Stomach (tissue), 9 donors: ENCODE results near the gene JPH3. TPM values are rescaled to one million over a fixed set of nuclear protein-coding genes. Genes with fewer than 3 reads are reported as not detected.

Experiments used
- DNase-seq, 2 donors: peaks; one replicate each; pipeline versions ENCODE4 v3.0.0 to v3.0.0-alpha.2; 2013 to 2019
- H3K27ac ChIP-seq, 5 donors: fragments of 200-600 bp in 4 of 5; sonication (generic) in 4 of 5; one replicate each; pipeline ENCODE4 v1.5.1; 2013 to 2019; ENCODE audit warnings: mild to moderate bottlenecking in 1 of 5, moderate library complexity in 1 of 5
- H3K27me3 ChIP-seq, 3 donors: fragments of 200-600 bp; sonication (generic); one replicate each; pipeline ENCODE4 v1.5.1; 2017 to 2019; ENCODE audit warnings: mixed run types in 1 of 3
- H3K36me3 ChIP-seq, 4 donors: fragments of 200-600 bp; sonication (generic); 1 replicate in 3 of 4; 2 replicates in 1 of 4; pipeline ENCODE4 v1.5.1; 2016 to 2019
- H3K4me1 ChIP-seq, 4 donors: fragments of 200-600 bp; sonication (generic); one replicate each; pipeline ENCODE4 v1.5.1; 2016 to 2019
- H3K4me3 ChIP-seq, 4 donors: fragments of 200-600 bp; sonication (generic) in 3 of 4; one replicate each; pipeline ENCODE4 v1.5.1; 2016 to 2019; ENCODE audit warnings: mild to moderate bottlenecking in 1 of 4
- H3K9me3 ChIP-seq, 4 donors: fragments of 200-600 bp; sonication (generic); one replicate each; pipeline ENCODE4 v1.5.1; 2016 to 2019
- CTCF ChIP-seq, 7 experiments: fragments of 450-650 bp in 4 of 7; fragments of 200-600 bp in 3 of 7; sonication (generic) in 3 of 7; IDR thresholded peaks; one replicate each; pipeline ENCODE4 v1.5.1; 2016 to 2019; ENCODE audit warnings: antibody characterized with exemption in 7 of 7, control low read depth in 2 of 7, mild to moderate bottlenecking in 1 of 7
- EP300 ChIP-seq: sonication (generic); formaldehyde crosslinking; IDR thresholded peaks from one replicate; pipeline ENCODE4 v1.6.1; 2017; ENCODE audit warnings: antibody characterized with exemption
- POLR2A ChIP-seq, 4 donors: fragments of 450-650 bp; IDR thresholded peaks; one replicate each; pipeline ENCODE4 v1.6.1; 2016; ENCODE audit warnings: antibody characterized with exemption in 4 of 4, control low read depth in 2 of 4, mild to moderate bottlenecking in 1 of 4, moderate library complexity in 1 of 4
- POLR2AphosphoS5 ChIP-seq, 3 donors: sonication (generic); formaldehyde crosslinking; IDR thresholded peaks; one replicate each; pipeline ENCODE4 v1.6.1; 2016; ENCODE audit warnings: antibody characterized with exemption in 3 of 3
- WGBS, 5 donors: extraction: QIAGEN DNeasy Blood & Tissue Kit in 3 of 5; methylation state at CpG; one replicate each; pipeline versions ENCODE4 v1.1.5 to v1.1.7; 2013 to 2018; 5-methylcytosine and 5-hydroxymethylcytosine counted together
- intact Hi-C: fragments of 100-400 bp; cut with DNase I; formaldehyde crosslinking; loops from one replicate; pipeline ENCODE4 v1.15.1; 2023; ENCODE audit warnings: low total_unique reads
- polyA plus RNA-seq, 3 donors: library from polyadenylated mRNA; stranded (reverse); fragments of 200-250 nt; gene quantifications; one replicate each; pipeline ENCODE4 v1.2.3, GENCODE V29; 2013
- total RNA-seq, 5 donors: library from RNA; depleted of rRNA; stranded (reverse); fragments of >200 nt; gene quantifications; one replicate each; pipeline versions ENCODE4 v1.1.0 to v1.2.3, GENCODE V29; 2014 to 2016
- donor health status: healthy with polysubstance abuse.
- donor health status: Bipolar disorder and iron deficiency.
- donor health status: healthy.

The JPH3 gene
- total and polyA plus RNA-seq, 8 donors, result 0.31 to 1.3 (median 0.66) TPM; not detected in 2

DNA sequence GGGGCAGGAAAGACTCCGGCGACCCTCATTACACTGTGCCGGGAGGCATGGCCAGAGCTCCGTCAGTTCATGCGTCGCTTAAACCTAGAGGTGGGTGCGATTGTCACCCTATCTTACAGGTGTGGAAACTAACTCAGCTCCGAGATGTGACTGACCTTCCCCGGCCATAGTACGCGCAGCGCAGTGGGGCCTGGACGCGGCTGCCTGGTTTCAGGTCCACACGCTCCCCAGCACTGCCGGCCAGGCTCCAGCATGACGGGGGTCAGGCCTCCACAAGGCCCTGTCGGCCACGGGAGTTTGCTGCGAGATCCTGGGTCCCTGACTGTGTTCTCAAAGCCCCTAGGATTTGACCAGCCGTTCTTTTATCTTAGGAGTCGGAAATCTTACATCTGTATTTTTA, 34.4 kb downstream of the JPH3 start:
- intact Hi-C loops, result loop anchor here (10.0 kb wide), 1 partner anchor 222 kb away; no protein-coding TSS in a partner anchor
- peaks cover 12 to 18% (median 17%) of the 10 kb centered on the region in 4 donors for H3K4me1 ChIP-seq
- H3K9me3 ChIP-seq, result no peaks in the 10 kb centered on the region
- peaks cover 0 to 44% (median 8%) of the 10 kb centered on the region in 3 donors for H3K27me3 ChIP-seq
- 85 to 88% (median 88%) methylated on average over 20 to 22 of the region's 22 CpGs for WGBS, 5 donors
- no peak overlapping the region for H3K27ac ChIP-seq
- H3K4me3 ChIP-seq, result no peak overlapping the region
- no peaks in the 10 kb centered on the region for H3K36me3 ChIP-seq
- TF ChIP-seq EP300, result no peak
- no peak for DNase-seq

- H3K27ac ChIP-seq, result no peak overlapping the region
- H3K9me3 ChIP-seq, result no peaks in the 10 kb centered on the region
- DNase-seq, result no peak
- H3K4me3 ChIP-seq, result no peak overlapping the region
- H3K36me3 ChIP-seq, result no peaks in the 10 kb centered on the region
- intact Hi-C loops, result loop anchor here (10.0 kb wide), 1 partner anchor 223 kb away; no protein-coding TSS in a partner anchor
- no peak for TF ChIP-seq EP300
- no peak for TF ChIP-seq POLR2A (IDR thresholded peaks at IDR 0.05)
- TF ChIP-seq CTCF (IDR thresholded peaks at IDR 0.05), result no peak
- no peak for TF ChIP-seq POLR2AphosphoS5 (IDR thresholded peaks at IDR 0.05)
- H3K4me1 ChIP-seq, result peaks cover 12 to 18% (median 17%) of the 10 kb centered on the region in 4 donors
- 90 to 97% (median 94%) methylated on average over 13 of the region's 13 CpGs for WGBS, 5 donors
- H3K27me3 ChIP-seq, result peaks cover 0 to 49% (median 8%) of the 10 kb centered on the region in 3 donors
Observed at GRCh38 chr16:87637357-87637756, 35.0 kb downstream of the JPH3 start.

DNA sequence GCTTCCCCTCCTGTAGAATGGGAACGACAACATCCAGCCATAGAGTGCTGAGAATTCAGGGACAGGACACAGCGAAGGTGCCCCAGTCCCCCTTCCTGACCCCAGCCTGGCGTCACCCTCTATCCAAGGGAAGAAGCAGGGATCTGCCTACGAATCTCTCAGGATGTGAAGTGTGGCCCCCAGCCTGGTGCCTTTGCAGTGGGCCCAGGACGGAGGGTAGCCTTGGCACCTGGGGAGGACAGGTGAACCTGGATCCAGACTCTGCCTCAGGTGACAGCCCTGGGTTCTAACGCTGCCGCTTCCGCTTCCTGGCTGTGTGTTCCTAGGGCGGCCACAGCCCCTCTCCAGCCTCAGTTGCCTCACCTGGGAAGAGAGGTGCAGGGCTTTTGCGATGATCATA, 36.4 kb downstream of the JPH3 start:
- Histone ChIP-seq H3K4me3 (no peak overlapping the region), H3K4me1 (peaks cover 12 to 18% (median 17%) of the 10 kb centered on the region in 4 donors), H3K27me3 (peaks cover 0 to 49% (median 8%) of the 10 kb centered on the region in 3 donors), H3K36me3 (no peaks in the 10 kb centered on the region), H3K9me3 (no peaks in the 10 kb centered on the region), H3K27ac (no peak overlapping the region)
- no peak for DNase-seq
- 73 to 89% (median 83%) methylated on average over 9 to 10 of the region's 10 CpGs for WGBS, 5 donors
- TF ChIP-seq CTCF (IDR thresholded peaks at IDR 0.05) (no peak), POLR2A (IDR thresholded peaks at IDR 0.05) (no peak), EP300 (no peak), POLR2AphosphoS5 (IDR thresholded peaks at IDR 0.05) (no peak)
- intact Hi-C loops, result loop anchor here (10.0 kb wide), 1 partner anchor 224 kb away; no protein-coding TSS in a partner anchor

GRCh38 chr16:87641721-87642120, 39.4 kb downstream of the JPH3 start:
- 70 to 78% (median 72%) methylated on average over 10 to 11 of the region's 11 CpGs for WGBS, 5 donors
- Histone ChIP-seq H3K4me3 (no peak overlapping the region), H3K27ac (no peak overlapping the region), H3K9me3 (peaks cover 0 to 4% (median 0%) of the 10 kb centered on the region in 4 donors), H3K27me3 (peaks cover 0 to 34% (median 0%) of the 10 kb centered on the region in 3 donors), H3K36me3 (no peaks in the 10 kb centered on the region), H3K4me1 (peaks cover 0 to 3% (median 1%) of the 10 kb centered on the region in 4 donors)
- DNase-seq, result no peak
- intact Hi-C loops, result no loop called here
- no peak for TF ChIP-seq CTCF (IDR thresholded peaks at IDR 0.05)
- TF ChIP-seq POLR2AphosphoS5 (IDR thresholded peaks at IDR 0.05), result no peak
- no peak for TF ChIP-seq POLR2A (IDR thresholded peaks at IDR 0.05)
- no peak for TF ChIP-seq EP300

GRCh38 chr16:87642491-87642890, 40.2 kb downstream of the JPH3 start:
- Histone ChIP-seq H3K36me3 (no peaks in the 10 kb centered on the region), H3K4me3 (no peak overlapping the region), H3K27ac (no peak overlapping the region), H3K9me3 (peaks cover 0 to 4% (median 0%) of the 10 kb centered on the region in 4 donors), H3K27me3 (peaks cover 0 to 42% (median 2%) of the 10 kb centered on the region in 3 donors), H3K4me1 (no peaks in the 10 kb centered on the region)
- no peak for TF ChIP-seq POLR2A (IDR thresholded peaks at IDR 0.05)
- no peak for TF ChIP-seq POLR2AphosphoS5 (IDR thresholded peaks at IDR 0.05)
- TF ChIP-seq EP300, result no peak
- no peak for TF ChIP-seq CTCF (IDR thresholded peaks at IDR 0.05)
- intact Hi-C loops, result no loop called here
- 80 to 87% (median 85%) methylated on average over 19 of the region's 19 CpGs for WGBS, 5 donors
- DNase-seq, result no peak
